Measurements from ENCODE around the gene CCDC60.

Gene CCDC60

DNA sequence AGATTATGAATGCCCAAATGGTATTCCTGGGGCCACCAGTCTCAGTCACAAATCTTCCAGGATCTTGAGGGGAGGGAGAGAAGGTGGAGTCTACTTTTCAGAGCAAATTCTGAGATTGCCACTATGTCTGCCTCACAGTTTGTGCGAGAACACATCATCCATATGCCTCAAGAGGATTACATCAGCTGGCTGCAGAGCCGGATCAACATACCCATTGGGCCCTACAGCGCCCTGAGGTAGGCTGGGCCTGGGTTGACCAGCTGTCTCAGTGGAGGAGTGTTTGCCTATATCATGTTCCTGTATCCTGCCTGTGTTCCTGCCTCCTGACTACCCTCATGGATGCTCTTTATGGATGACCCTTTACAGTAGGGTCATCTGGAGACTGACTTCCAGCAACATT lies 205.9 kb downstream of the CCDC60 start:
- DNase-seq (ENCODE audit: low read depth in 2 of 2), result no peak

DNA sequence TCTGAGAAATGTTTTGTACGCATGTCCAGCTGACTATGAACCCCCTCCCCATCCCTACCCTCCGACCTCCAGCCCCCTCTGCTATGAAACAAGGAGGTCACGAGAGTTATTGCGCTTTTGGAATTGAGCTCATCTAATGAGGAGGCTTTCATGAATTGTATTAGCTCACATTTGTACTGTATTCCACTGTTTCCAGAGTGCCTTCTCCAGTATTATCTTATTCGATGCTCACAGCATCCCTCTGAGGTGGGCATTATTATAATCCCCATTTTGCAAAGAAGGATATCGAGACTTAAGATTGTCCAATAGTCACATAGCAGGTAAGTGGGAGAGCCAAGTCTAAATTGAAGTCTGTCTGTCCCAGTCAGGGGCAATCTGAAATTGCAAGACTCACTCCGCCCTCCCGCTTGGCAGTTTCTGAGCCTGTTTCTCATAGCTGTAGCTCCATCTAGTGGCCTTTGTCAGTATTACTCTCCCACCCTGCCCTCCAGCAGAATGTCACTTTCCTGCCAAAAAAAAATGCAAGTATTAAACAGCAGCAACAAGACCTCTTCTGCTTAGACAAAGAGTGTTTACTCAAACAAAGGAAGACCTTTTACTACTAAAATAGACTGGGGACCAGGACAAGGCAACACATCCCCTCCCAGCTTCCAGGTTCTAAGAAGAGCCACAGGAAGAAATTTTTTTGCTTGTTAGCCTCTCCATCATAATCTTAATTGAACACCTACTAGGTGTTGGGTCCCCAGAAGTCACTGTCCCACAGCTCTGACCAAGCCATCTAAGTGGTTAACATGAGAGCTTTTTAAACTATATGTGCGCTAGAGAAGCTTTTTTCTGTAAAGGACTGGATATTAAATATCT lies 210.5 kb downstream of the CCDC60 start:
- DNase-seq (ENCODE audit: low read depth in 2 of 2), result peak; percentile 48 to 58

GRCh38 chr12:119546340-119546739 lies 211.8 kb downstream of the CCDC60 start:
- no peak for DNase-seq (ENCODE audit: low read depth in 2 of 2)

DNA sequence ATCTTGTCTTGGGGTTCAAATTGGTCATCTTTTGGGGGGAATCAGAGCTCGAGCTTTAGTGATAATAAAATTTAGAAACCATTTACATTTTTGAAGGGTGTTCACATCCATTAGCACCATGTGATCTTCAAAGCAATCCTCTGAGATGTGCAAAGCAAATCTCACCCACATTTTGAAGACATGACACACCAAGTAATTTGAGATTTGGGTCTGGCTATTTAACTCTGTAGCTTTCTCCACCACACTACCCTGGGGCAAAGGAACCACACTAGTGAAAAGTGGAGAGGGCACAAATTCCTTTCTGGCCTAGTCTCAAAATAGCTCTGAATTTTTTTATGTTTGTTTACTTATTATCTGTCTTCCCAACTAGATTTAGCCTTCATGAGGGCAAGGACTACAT lies 212.5 kb downstream of the CCDC60 start:
- no peak for DNase-seq (ENCODE audit: low read depth in 2 of 2)

GRCh38 chr12:119556854-119557253 lies 222.3 kb downstream of the CCDC60 start:
- no peak for DNase-seq (ENCODE audit: low read depth in 2 of 2)

DNA sequence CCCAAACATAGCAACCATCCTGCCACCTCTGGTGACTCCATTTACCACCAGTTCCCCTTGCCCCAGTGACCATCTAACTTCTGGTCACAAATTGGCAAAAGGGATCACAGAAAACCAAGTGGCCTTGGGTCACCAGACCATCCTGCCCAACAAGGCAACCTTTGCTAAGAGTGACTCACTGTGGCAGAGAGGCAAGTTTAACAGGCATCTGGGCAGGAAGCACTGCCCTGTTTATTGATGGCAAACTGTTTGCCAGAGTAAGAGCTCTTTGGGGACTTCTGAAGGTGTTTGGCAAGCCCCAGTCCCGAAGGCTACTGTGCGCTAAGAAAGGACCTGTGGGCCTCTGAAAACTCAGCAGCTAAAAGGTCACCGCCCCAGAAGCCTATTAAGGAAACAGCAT lies 230.9 kb downstream of the CCDC60 start:
- DNase-seq (ENCODE audit: low read depth in 2 of 2), result no peak

- DNase-seq (ENCODE audit: low read depth in 2 of 2), result no peak
Observed at GRCh38 chr12:119570771-119571170, 236.2 kb downstream of the CCDC60 start.

GRCh38 chr12:119573086-119573485 lies 238.6 kb downstream of the CCDC60 start:
- no peak for DNase-seq (ENCODE audit: low read depth in 2 of 2)

- no peak for DNase-seq (ENCODE audit: low read depth in 2 of 2)
Observed at GRCh38 chr12:119574255-119574654, 239.7 kb downstream of the CCDC60 start.

GRCh38 chr12:119576118-119576810 lies 241.7 kb downstream of the CCDC60 start:
- DNase-seq (ENCODE audit: low read depth in 2 of 2), result no peak

GRCh38 chr12:119576915-119577314 lies 242.4 kb downstream of the CCDC60 start:
- DNase-seq (ENCODE audit: low read depth in 2 of 2), result no peak

DNA sequence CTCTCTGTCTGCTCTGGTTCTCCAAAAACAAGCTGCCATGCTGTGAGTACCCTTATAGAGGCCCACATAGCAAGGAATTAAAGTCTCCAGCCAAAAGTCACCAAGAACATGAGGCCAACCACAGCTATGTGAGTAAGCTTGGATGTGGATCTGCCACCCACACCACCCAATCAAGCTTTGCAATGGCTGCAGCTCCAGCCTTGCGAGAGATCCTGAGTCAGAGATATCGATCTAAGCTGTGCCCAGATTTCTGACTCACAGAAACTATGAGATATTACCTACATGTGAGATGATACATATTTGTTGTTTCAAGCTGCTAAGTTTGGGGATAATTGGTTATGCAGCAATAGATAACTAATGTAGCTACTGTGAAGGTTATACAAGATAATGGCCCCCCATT lies 243.6 kb downstream of the CCDC60 start:
- peak; percentile 28 to 30 for DNase-seq (ENCODE audit: low read depth in 2 of 2)

DNA sequence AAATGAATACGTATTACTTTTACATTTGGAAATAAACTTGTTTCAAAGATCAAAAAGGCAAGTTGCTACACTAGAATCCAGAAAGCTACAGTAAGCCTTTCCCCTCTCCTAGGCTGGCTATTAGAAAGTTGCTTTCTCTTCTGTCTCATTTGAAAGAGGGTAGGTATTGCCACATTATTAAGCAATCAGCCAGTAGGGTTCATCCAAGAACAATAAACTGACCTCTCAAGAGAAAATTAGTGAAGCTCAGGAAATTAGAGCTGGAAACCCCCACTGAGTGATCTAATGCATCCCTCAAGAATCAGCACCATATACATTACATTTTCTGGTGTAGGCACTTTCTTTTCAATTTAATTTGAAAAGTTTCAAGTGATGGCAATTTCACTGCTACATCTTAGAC lies 254.6 kb downstream of the CCDC60 start:
- DNase-seq (ENCODE audit: low read depth in 2 of 2), result no peak

GRCh38 chr12:119589634-119590033 lies 255.1 kb downstream of the CCDC60 start:
- no peak for DNase-seq (ENCODE audit: low read depth in 2 of 2)
